ENCODE measurements around the gene ADAMTS17.

DNA sequence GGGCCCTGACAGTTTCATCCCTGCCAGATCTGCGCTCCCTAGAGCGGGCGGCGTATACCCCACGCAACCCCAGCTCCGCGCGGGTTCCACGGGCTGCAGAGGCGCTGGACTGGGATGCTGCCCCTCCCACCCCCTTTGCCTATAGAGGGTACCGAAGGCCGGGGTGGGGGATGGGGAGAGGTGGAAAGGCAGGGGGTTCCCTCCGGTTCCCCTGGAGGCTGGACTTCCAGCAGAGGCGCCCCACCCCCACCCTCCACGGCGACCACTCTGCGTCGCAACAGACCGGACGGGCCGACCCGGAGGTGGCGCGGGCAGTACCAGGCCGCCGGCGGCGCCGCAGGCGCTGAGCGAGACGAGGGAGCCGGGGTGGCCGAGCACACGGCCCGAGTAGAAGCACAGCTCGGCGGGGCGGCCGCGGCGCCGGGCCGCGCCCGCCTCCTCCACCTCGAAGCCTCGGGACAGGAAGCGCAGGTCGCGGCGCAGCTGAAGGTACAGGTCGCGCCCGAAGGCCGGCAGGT is 995 bp downstream of the ADAMTS17 start:
- no peak for TF ChIP-seq EP300 (IDR thresholded peaks at IDR 0.05; ENCODE audit: borderline replicate concordance)
- TF ChIP-seq YY1 (IDR thresholded peaks at IDR 0.05; ENCODE audit: low read depth) = no peak
- TF ChIP-seq TAF1 (IDR thresholded peaks at IDR 0.05; ENCODE audit: low read depth) = no peak
- TF ChIP-seq ZBTB7A (IDR thresholded peaks at IDR 0.05; ENCODE audit: low read depth) = no peak
- no peak for TF ChIP-seq CREB1 (IDR thresholded peaks at IDR 0.05; ENCODE audit: low read depth)

Data from Ishikawa (cell line).